H1 (cell line): ENCODE results near the gene HIVEP3. TPM values are rescaled to one million over a fixed set of nuclear protein-coding genes. Genes with fewer than 3 reads are reported as not detected.

Source experiments
- CEBPB ChIP-seq: IDR thresholded peaks from 2 replicates; pipeline ENCODE4 v1.6.1; 2012; ENCODE audit warnings: low read depth, low read length
- CTCF ChIP-seq, 3 experiments: IDR thresholded peaks; 1 replicate in 2 of 3; 2 replicates in 1 of 3; pipeline versions ENCODE4 v1.5.1 to v1.6.1; 2011; ENCODE audit warnings: low read length in 3 of 3, mild to moderate bottlenecking in 3 of 3, inconsistent platforms in 2 of 3, low read depth in 1 of 3, moderate library complexity in 1 of 3; ENCODE audit not compliant: insufficient read depth in 1 of 3; ENCODE audit errors: control extremely low read depth in 1 of 3
- EP300 ChIP-seq, 2 experiments: IDR thresholded peaks; 1 replicate in 1 of 2; 2 replicates in 1 of 2; pipeline ENCODE4 v1.6.1; 2011 to 2012; ENCODE audit warnings: low read depth in 2 of 2, low read length in 2 of 2, mild to moderate bottlenecking in 2 of 2, borderline replicate concordance in 1 of 2, inconsistent platforms in 1 of 2, moderate library complexity in 1 of 2
- JUN ChIP-seq: IDR thresholded peaks from 2 replicates; pipeline ENCODE4 v1.6.1; 2011; ENCODE audit warnings: low read depth, mild to moderate bottlenecking, improper control_type of control experiment, low read length
- RAD21 ChIP-seq, 2 experiments: IDR thresholded peaks in 1 of 2; conservative IDR thresholded peaks in 1 of 2; 2 replicates each; pipeline ENCODE4 v1.6.1; 2011; ENCODE audit warnings: low read depth in 2 of 2, low read length in 2 of 2, improper control_type of control experiment in 1 of 2, inconsistent platforms in 1 of 2, mild to moderate bottlenecking in 1 of 2, moderate library complexity in 1 of 2
- SUZ12 ChIP-seq: fragments of 200-600 bp; sonication (generic); IDR thresholded peaks from 2 replicates; pipeline ENCODE4 v1.6.1; 2012; ENCODE audit warnings: mild to moderate bottlenecking, inconsistent platforms, low read length, moderate library complexity, mixed read lengths
- USF2 ChIP-seq: IDR thresholded peaks from 2 replicates; pipeline ENCODE4 v1.6.1; 2011; ENCODE audit warnings: low read length, improper control_type of control experiment
- polyA plus RNA-seq, 7 experiments: library from polyadenylated mRNA; depleted of rRNA in 3 of 7; stranded (reverse) in 5 of 7; unstranded in 2 of 7; fragments of >200 nt in 5 of 7; fragments of 200-250 nt in 2 of 7; gene quantifications; 1 replicate in 5 of 7; 2 replicates in 1 of 7; 4 replicates in 1 of 7; pipeline versions ENCODE4 v1.2.1 to v1.2.3, GENCODE V29; 2011 to 2013; ENCODE audit warnings: missing spikeins in 2 of 7, mixed read lengths in 2 of 7
- total RNA-seq: library from RNA; stranded (reverse); fragmentation: NEBNext Ultra II Directional; extraction: Animal tissue kit (Norgen Biotek cat#: 25700); gene quantifications from 2 replicates; pipeline ENCODE4 v1.2.1, GENCODE V29; 2021

The HIVEP3 gene
- total and polyA plus RNA-seq, 2 of the 8 experiments (the other 6 are each of a cell fraction or from before 2014, with no cell fraction given) = 0.24 to 0.69 TPM

- TF ChIP-seq CTCF (IDR thresholded peaks at IDR 0.05; ENCODE audit: control extremely low read depth in 1 of 3, insufficient read depth in 1 of 3, low read depth in 1 of 3, low read length in 3 of 3) = no peak
- TF ChIP-seq JUN = no peak
- TF ChIP-seq RAD21 (IDR thresholded peaks at IDR 0.05 in 1 of 2, conservative IDR thresholded peaks at IDR 0.05 in 1 of 2; ENCODE audit: low read depth in 2 of 2, low read length in 2 of 2) = no peak
- no peak for TF ChIP-seq USF2
- no peak for TF ChIP-seq SUZ12
- no peak for TF ChIP-seq EP300 (IDR thresholded peaks at IDR 0.05; ENCODE audit: borderline replicate concordance in 1 of 2, low read depth in 2 of 2, low read length in 2 of 2)
- TF ChIP-seq CEBPB = no peak
These were observed 380.9 kb downstream of the HIVEP3 start (continued) for GRCh38 chr1:41537788-41538351.
